ENCODE measurements around the gene RUFY1. TPM values are rescaled to one million over a fixed set of nuclear protein-coding genes. Genes with fewer than 3 reads are reported as not detected.
"Not testable (repeated sequence)": the region's sequence is repeated elsewhere in the genome, so short reads cannot be mapped to it uniquely, and the experiment has no call there.

RUFY1 gene
- total RNA-seq, 2 donors from 2014 or later: 56.2 to 86.3 TPM

GRCh38 chr5:179505636-179506261 lies 44.6 kb upstream of the RUFY1 start:
- Histone ChIP-seq H3K36me3 (no peaks in the 10 kb centered on the region), H3K9me3 (no peaks in the 10 kb centered on the region), H3K27me3 (replicated peaks; ENCODE audit: insufficient read depth) (no peaks in the 10 kb centered on the region), H3K4me1 (ENCODE audit: control insufficient read depth in 1 of 2, low read depth in 2 of 2) (no peaks in the 10 kb centered on the region), H3K27ac (no peak overlapping the region), H3K4me3 (no peak overlapping the region)
- TF ChIP-seq CTCF (IDR thresholded peaks at IDR 0.05): no peak
- ATAC-seq (ENCODE audit: insufficient number of reproducible peaks, low FRiP score, low read depth): no peak
- no peak for DNase-seq (ENCODE audit: low spot score)

GRCh38 chr5:179509239-179509638 lies 41.1 kb upstream of the RUFY1 start:
- Histone ChIP-seq H3K36me3 (no peaks in the 10 kb centered on the region), H3K4me3 (no peak overlapping the region), H3K27ac (no peak overlapping the region), H3K9me3 (no peaks in the 10 kb centered on the region), H3K27me3 (replicated peaks; ENCODE audit: insufficient read depth) (no peaks in the 10 kb centered on the region), H3K4me1 (ENCODE audit: control insufficient read depth in 1 of 2, low read depth in 2 of 2) (no peaks in the 10 kb centered on the region)
- TF ChIP-seq CTCF (IDR thresholded peaks at IDR 0.05): no peak
- ATAC-seq (ENCODE audit: insufficient number of reproducible peaks, low FRiP score, low read depth): no peak
- no peak for DNase-seq (ENCODE audit: low spot score)

GRCh38 chr5:179509845-179510244 lies 40.5 kb upstream of the RUFY1 start:
- no peak for DNase-seq (ENCODE audit: low spot score)
- Histone ChIP-seq H3K36me3 (no peaks in the 10 kb centered on the region), H3K4me3 (no peak overlapping the region), H3K27ac (no peak overlapping the region), H3K9me3 (no peaks in the 10 kb centered on the region), H3K27me3 (replicated peaks; ENCODE audit: insufficient read depth) (no peaks in the 10 kb centered on the region), H3K4me1 (ENCODE audit: control insufficient read depth in 1 of 2, low read depth in 2 of 2) (no peaks in the 10 kb centered on the region)
- ATAC-seq (ENCODE audit: insufficient number of reproducible peaks, low FRiP score, low read depth): no peak
- no peak for TF ChIP-seq CTCF (IDR thresholded peaks at IDR 0.05)

GRCh38 chr5:179512452-179513000 lies 37.8 kb upstream of the RUFY1 start:
- no peak overlapping the region for H3K4me3 ChIP-seq
- TF ChIP-seq CTCF (IDR thresholded peaks at IDR 0.05): no peak
- H3K4me1 ChIP-seq (ENCODE audit: control insufficient read depth in 1 of 2, low read depth in 2 of 2): no peaks in the 10 kb centered on the region
- DNase-seq (ENCODE audit: low spot score) (no peak), ATAC-seq (ENCODE audit: insufficient number of reproducible peaks, low FRiP score, low read depth) (no peak)
- no peaks in the 10 kb centered on the region for H3K9me3 ChIP-seq
- H3K36me3 ChIP-seq: no peaks in the 10 kb centered on the region
- no peak overlapping the region for H3K27ac ChIP-seq
- no peaks in the 10 kb centered on the region for H3K27me3 ChIP-seq (replicated peaks; ENCODE audit: insufficient read depth)

- H3K4me3 ChIP-seq; H3K27ac ChIP-seq; H3K36me3 ChIP-seq; H3K9me3 ChIP-seq; DNase-seq (ENCODE audit: low spot score); H3K4me1 ChIP-seq (ENCODE audit: control insufficient read depth in 1 of 2, low read depth in 2 of 2); H3K27me3 ChIP-seq (replicated peaks; ENCODE audit: insufficient read depth); ATAC-seq (ENCODE audit: insufficient number of reproducible peaks, low FRiP score, low read depth): not testable (repeated sequence)
Observed at GRCh38 chr5:179515501-179515900, 34.9 kb upstream of the RUFY1 start.

- no peaks in the 10 kb centered on the region for H3K27me3 ChIP-seq (replicated peaks; ENCODE audit: insufficient read depth)
- H3K36me3 ChIP-seq: no peaks in the 10 kb centered on the region
- no peaks in the 10 kb centered on the region for H3K9me3 ChIP-seq
- H3K27ac ChIP-seq: no peak overlapping the region
- DNase-seq (ENCODE audit: low spot score) (no peak), ATAC-seq (ENCODE audit: insufficient number of reproducible peaks, low FRiP score, low read depth) (no peak)
- no peak overlapping the region for H3K4me3 ChIP-seq
- TF ChIP-seq CTCF (IDR thresholded peaks at IDR 0.05): no peak
- no peaks in the 10 kb centered on the region for H3K4me1 ChIP-seq (ENCODE audit: control insufficient read depth in 1 of 2, low read depth in 2 of 2)
Observed at GRCh38 chr5:179516221-179516620, 34.1 kb upstream of the RUFY1 start.

GRCh38 chr5:179517746-179518145 lies 32.6 kb upstream of the RUFY1 start:
- ATAC-seq (ENCODE audit: insufficient number of reproducible peaks, low FRiP score, low read depth); H3K4me3 ChIP-seq; DNase-seq (ENCODE audit: low spot score); H3K36me3 ChIP-seq; H3K27me3 ChIP-seq (replicated peaks; ENCODE audit: insufficient read depth); H3K4me1 ChIP-seq (ENCODE audit: control insufficient read depth in 1 of 2, low read depth in 2 of 2); H3K27ac ChIP-seq; H3K9me3 ChIP-seq: not testable (repeated sequence)

GRCh38 chr5:179518369-179518768 lies 32.0 kb upstream of the RUFY1 start:
- DNase-seq (ENCODE audit: low spot score); H3K4me1 ChIP-seq (ENCODE audit: control insufficient read depth in 1 of 2, low read depth in 2 of 2); H3K9me3 ChIP-seq; ATAC-seq (ENCODE audit: insufficient number of reproducible peaks, low FRiP score, low read depth); H3K27ac ChIP-seq; H3K4me3 ChIP-seq; H3K36me3 ChIP-seq; H3K27me3 ChIP-seq (replicated peaks; ENCODE audit: insufficient read depth): not testable (repeated sequence)
